Common myeloid progenitor, CD34-positive (primary cell): ENCODE results near the gene KRT6A.

Experiments
- CTCF ChIA-PET: fragments of 350-600 bp; sonication (Branson Sonifier 250); formaldehyde crosslinking; loops from one replicate; lab custom pipeline; 2021; ENCODE audit warnings: antibody characterized with exemption; lab: Charles Lee
- POLR2A ChIA-PET: fragments of 350-600 bp; sonication (Branson Sonifier 250); formaldehyde crosslinking; loops from one replicate; lab custom pipeline; 2021; ENCODE audit warnings: antibody characterized with exemption; lab: Charles Lee
- DNase-seq, 3 donors: peaks; one replicate each; pipeline versions ENCODE4 v3.0.0 to v3.0.0-alpha.2; 2013
- H3K27ac ChIP-seq, 2 experiments: 1 replicate in 1 of 2; 2 replicates in 1 of 2; pipeline ENCODE4 v1.7.0; 2013; ENCODE audit warnings: inconsistent platforms in 2 of 2, low read length in 2 of 2, mild to moderate bottlenecking in 2 of 2, low read depth in 1 of 2, moderate library complexity in 1 of 2; ENCODE audit not compliant: severe bottlenecking in 2 of 2, insufficient read depth in 1 of 2, poor library complexity in 1 of 2
- H3K27me3 ChIP-seq, 5 experiments: replicated peaks in 2 of 5; 1 replicate in 3 of 5; 2 replicates in 2 of 5; pipeline versions ENCODE4 v1.6.1 to v1.7.0; 2013; ENCODE audit warnings: low read length in 4 of 5, mild to moderate bottlenecking in 2 of 5, moderate library complexity in 2 of 5, inconsistent platforms in 1 of 5; ENCODE audit not compliant: insufficient read depth in 5 of 5, control insufficient read depth in 4 of 5
- H3K36me3 ChIP-seq, 4 experiments: 1 replicate in 2 of 4; 2 replicates in 2 of 4; pipeline versions ENCODE4 v1.6.1 to v1.7.0; 2013; ENCODE audit warnings: low read length in 3 of 4, control low read depth in 1 of 4, mild to moderate bottlenecking in 1 of 4; ENCODE audit not compliant: control insufficient read depth in 4 of 4, insufficient read depth in 4 of 4
- H3K4me1 ChIP-seq, 4 experiments: 1 replicate in 3 of 4; 2 replicates in 1 of 4; pipeline versions ENCODE4 v1.6.1 to v1.7.1; 2013; ENCODE audit warnings: low read length in 3 of 4, mild to moderate bottlenecking in 3 of 4, control low read depth in 1 of 4, inconsistent platforms in 1 of 4, moderate library complexity in 1 of 4; ENCODE audit not compliant: control insufficient read depth in 4 of 4, insufficient read depth in 4 of 4; ENCODE audit errors: control extremely low read depth in 1 of 4
- H3K4me3 ChIP-seq, 7 experiments: 1 replicate in 4 of 7; 2 replicates in 3 of 7; pipeline versions ENCODE4 v1.5.1 to v1.7.0; 2013; ENCODE audit warnings: mild to moderate bottlenecking in 7 of 7, low read length in 6 of 7, moderate library complexity in 6 of 7, inconsistent platforms in 2 of 7, low read depth in 2 of 7, control low read depth in 1 of 7; ENCODE audit not compliant: insufficient read depth in 4 of 7, control insufficient read depth in 1 of 7; ENCODE audit errors: extremely low read depth in 1 of 7
- H3K9me3 ChIP-seq, 5 experiments: 1 replicate in 4 of 5; 2 replicates in 1 of 5; pipeline versions ENCODE4 v1.6.1 to v1.7.1; 2013; ENCODE audit warnings: low read length in 4 of 5, mild to moderate bottlenecking in 2 of 5, inconsistent platforms in 1 of 5, low read depth in 1 of 5, moderate library complexity in 1 of 5; ENCODE audit not compliant: control insufficient read depth in 4 of 5, insufficient read depth in 2 of 5; ENCODE audit errors: control extremely low read depth in 1 of 5
- WGBS: methylation state at CpG from one replicate; pipeline ENCODE4 v1.1.5; 2013; ENCODE audit not compliant: insufficient coverage; 5-methylcytosine and 5-hydroxymethylcytosine counted together

The KRT6A gene

DNA sequence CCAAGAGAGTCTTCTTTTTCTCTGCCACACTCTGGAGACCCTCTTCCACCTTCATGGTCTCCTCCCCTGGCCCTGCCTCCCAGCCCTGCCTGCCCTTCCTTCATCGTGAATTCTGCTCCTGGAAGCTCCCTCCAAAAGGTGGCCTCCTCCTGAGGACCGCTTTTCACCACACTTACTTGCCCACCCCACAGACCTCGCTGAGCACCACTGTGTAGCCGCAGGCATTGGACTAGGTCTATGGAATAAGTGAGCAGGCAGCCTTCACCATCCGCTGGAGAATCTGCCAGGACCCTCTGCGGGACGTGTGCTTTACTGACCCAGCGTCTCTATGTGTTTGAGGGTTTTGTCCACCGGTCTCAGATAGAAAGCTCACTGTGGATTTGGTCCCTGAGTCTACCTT lies 36.8 kb upstream of the KRT6A start:
- POLR2A ChIA-PET, result no interaction called here
- CTCF ChIA-PET, result no interaction called here
- DNase-seq, result no peak
- Histone ChIP-seq H3K36me3 (no peaks in the 10 kb centered on the region), H3K4me1 (no peaks in the 10 kb centered on the region), H3K4me3 (no peak overlapping the region), H3K27ac (no peak overlapping the region), H3K27me3 (peaks cover 0 to 9% (median 0%) of the 10 kb centered on the region in 5 experiments), H3K9me3 (no peaks in the 10 kb centered on the region)
- WGBS, result 83% methylated on average over 8 of the region's 9 CpGs

DNA sequence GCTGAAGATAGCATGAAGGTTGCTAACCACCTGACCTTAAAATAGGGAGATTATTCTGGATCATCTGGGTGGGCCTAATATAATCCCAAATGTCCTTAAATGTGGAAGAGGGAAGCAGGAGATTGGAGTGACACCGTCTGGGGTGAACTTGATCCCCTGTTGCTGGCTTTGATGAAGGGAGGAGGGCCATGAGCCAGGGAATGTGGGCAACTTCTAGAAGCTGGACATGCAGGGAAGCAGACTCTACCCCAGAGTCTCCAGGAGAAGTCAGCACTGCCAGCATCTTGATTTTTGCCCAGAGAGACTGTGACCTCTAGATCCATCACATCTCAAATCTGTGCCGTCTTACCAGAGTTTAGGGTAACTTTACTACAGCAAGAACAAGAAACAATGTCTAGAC lies 36.4 kb upstream of the KRT6A start:
- Histone ChIP-seq H3K27me3 (peaks cover 0 to 9% (median 0%) of the 10 kb centered on the region in 5 experiments), H3K4me3 (no peak overlapping the region), H3K36me3 (no peaks in the 10 kb centered on the region), H3K27ac (no peak overlapping the region), H3K4me1 (no peaks in the 10 kb centered on the region), H3K9me3 (no peaks in the 10 kb centered on the region)
- no peak for DNase-seq
- ChIA-PET CTCF (interaction anchor here (1.3 kb wide), 1 partner anchor 54 kb away, joined by 4 read pairs; no protein-coding TSS in a partner anchor), POLR2A (no interaction called here)
- 100% methylated on average over 1 of the region's 2 CpGs for WGBS

GRCh38 chr12:52528641-52529143 lies 35.6 kb upstream of the KRT6A start:
- 98% methylated on average over 8 of the region's 8 CpGs for WGBS
- CTCF ChIA-PET, result interaction anchor here (1.3 kb wide), 1 partner anchor 54 kb away, joined by 4 read pairs; no protein-coding TSS in a partner anchor

GRCh38 chr12:52527121-52527800 lies 34.2 kb upstream of the KRT6A start:
- WGBS, result 46% methylated on average over 2 of the region's 4 CpGs
- CTCF ChIA-PET, result no interaction called here
- no peak for DNase-seq

More at GRCh38 chr12:52528641-52529143, 35.6 kb upstream of the KRT6A start:
- Histone ChIP-seq H3K36me3 (no peaks in the 10 kb centered on the region), H3K4me1 (no peaks in the 10 kb centered on the region), H3K27me3 (peaks cover 0 to 9% (median 0%) of the 10 kb centered on the region in 5 experiments), H3K9me3 (no peaks in the 10 kb centered on the region), H3K27ac (no peak overlapping the region), H3K4me3 (no peak overlapping the region)
- POLR2A ChIA-PET, result no interaction called here
- no peak for DNase-seq

GRCh38 chr12:52526511-52526951 lies 33.5 kb upstream of the KRT6A start:
- CTCF ChIA-PET, result no interaction called here
- 67% methylated on average over 5 of the region's 8 CpGs for WGBS

More at GRCh38 chr12:52527121-52527800, 34.2 kb upstream of the KRT6A start:
- no peaks in the 10 kb centered on the region for H3K36me3 ChIP-seq
- peaks cover 0 to 11% (median 4%) of the 10 kb centered on the region in 5 experiments for H3K27me3 ChIP-seq
- no peaks in the 10 kb centered on the region for H3K4me1 ChIP-seq
- POLR2A ChIA-PET, result no interaction called here
- no peak overlapping the region for H3K27ac ChIP-seq
- no peak overlapping the region for H3K4me3 ChIP-seq
- no peaks in the 10 kb centered on the region for H3K9me3 ChIP-seq

DNA sequence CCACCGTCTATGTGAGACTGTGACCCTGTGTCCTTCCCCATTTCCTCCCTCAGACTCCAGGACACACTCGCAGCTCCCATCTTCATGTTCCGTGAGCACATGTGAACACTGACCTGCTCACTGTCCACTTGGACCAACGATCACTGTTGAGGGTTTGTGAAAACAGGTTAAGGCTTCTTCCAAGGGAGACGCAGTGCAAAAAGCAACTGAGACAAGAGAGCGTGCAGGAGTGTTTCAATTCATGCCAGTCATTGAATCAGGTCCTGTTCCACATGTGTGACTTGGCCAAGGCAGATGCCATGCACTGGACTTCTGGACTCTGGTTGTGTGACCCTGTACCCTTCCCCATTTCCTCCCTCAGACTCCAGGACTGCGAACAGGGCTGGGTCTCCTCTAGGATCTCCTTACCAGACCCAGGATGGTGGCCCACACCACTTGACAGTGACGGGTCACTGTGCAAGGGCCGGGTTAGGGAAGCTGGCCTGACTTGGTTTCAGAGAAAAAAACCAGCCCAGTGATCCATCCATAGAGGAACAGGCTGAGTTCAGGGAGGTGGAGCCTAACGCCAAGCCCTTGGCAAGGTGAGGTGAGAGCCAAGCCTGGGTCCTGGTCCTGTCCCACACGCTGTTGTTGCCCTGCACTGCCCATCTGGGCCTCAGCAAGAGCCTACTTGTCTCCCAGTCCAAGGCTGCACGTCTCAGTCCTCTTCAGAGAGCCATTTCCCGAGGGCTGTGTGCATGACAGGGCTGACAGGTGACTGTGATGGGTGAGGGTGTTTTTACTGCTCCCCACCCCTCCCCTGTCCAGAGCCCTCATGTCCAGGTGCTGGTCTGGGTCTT lies 32.8 kb upstream of the KRT6A start:
- ChIA-PET CTCF (no interaction called here), POLR2A (no interaction called here)
- Histone ChIP-seq H3K27me3 (peaks cover 0 to 9% (median 4%) of the 10 kb centered on the region in 5 experiments), H3K9me3 (no peaks in the 10 kb centered on the region), H3K36me3 (no peaks in the 10 kb centered on the region), H3K4me3 (no peak overlapping the region), H3K4me1 (no peaks in the 10 kb centered on the region), H3K27ac (no peak overlapping the region)
- WGBS, result 94% methylated on average over 13 of the region's 13 CpGs
- DNase-seq, result no peak

More at GRCh38 chr12:52526511-52526951, 33.5 kb upstream of the KRT6A start:
- POLR2A ChIA-PET, result no interaction called here
- Histone ChIP-seq H3K4me1 (no peaks in the 10 kb centered on the region), H3K9me3 (no peaks in the 10 kb centered on the region), H3K36me3 (no peaks in the 10 kb centered on the region), H3K4me3 (no peak overlapping the region), H3K27ac (no peak overlapping the region), H3K27me3 (peaks cover 0 to 9% (median 4%) of the 10 kb centered on the region in 5 experiments)
- no peak for DNase-seq
